GM23248 (cell line): ENCODE data around the gene PFKFB4. TPM values are rescaled to one million over a fixed set of nuclear protein-coding genes. Genes with fewer than 3 reads are reported as not detected.

Experiments used
- DNase-seq: peaks from one replicate; pipeline ENCODE4 v3.0.0-alpha.2; 2015
- H2AFZ ChIP-seq: fragments of 200-600 bp; sonication (generic); 2 replicates; pipeline ENCODE4 v1.6.1; 2016; ENCODE audit warnings: antibody characterized with exemption
- H3F3A ChIP-seq: fragments of 200-600 bp; sonication (generic); 2 replicates; pipeline ENCODE4 v1.6.1; 2016; ENCODE audit warnings: mild to moderate bottlenecking, antibody characterized with exemption, mixed run types; ENCODE audit not compliant: insufficient read depth
- H3K27ac ChIP-seq: fragments of 200-600 bp; sonication (generic); 2 replicates; pipeline ENCODE4 v1.5.1; 2016; ENCODE audit warnings: mild to moderate bottlenecking
- H3K27me3 ChIP-seq: fragments of 200-600 bp; sonication (generic); replicated peaks from 2 replicates; pipeline ENCODE4 v1.6.1; 2016; ENCODE audit warnings: mild to moderate bottlenecking; ENCODE audit not compliant: insufficient read depth
- H3K36me3 ChIP-seq: fragments of 200-600 bp; sonication (generic); 2 replicates; pipeline ENCODE4 v1.6.1; 2016; ENCODE audit warnings: low read depth, mild to moderate bottlenecking
- H3K4me1 ChIP-seq: fragments of 200-600 bp; sonication (generic); 2 replicates; pipeline ENCODE4 v1.6.1; 2016; ENCODE audit warnings: mild to moderate bottlenecking; ENCODE audit not compliant: insufficient read depth
- H3K4me2 ChIP-seq: fragments of 200-600 bp; sonication (generic); one replicate; pipeline ENCODE4 v1.6.1; 2016; ENCODE audit warnings: mild to moderate bottlenecking; ENCODE audit not compliant: unreplicated experiment
- H3K4me3 ChIP-seq: fragments of 200-600 bp; sonication (generic); 2 replicates; pipeline ENCODE4 v1.5.1; 2016; ENCODE audit warnings: mild to moderate bottlenecking
- H3K79me2 ChIP-seq: fragments of 200-600 bp; sonication (generic); 2 replicates; pipeline ENCODE4 v1.6.1; 2016; ENCODE audit warnings: mild to moderate bottlenecking; ENCODE audit not compliant: insufficient read depth
- H3K9ac ChIP-seq: fragments of 200-600 bp; sonication (generic); 2 replicates; pipeline ENCODE4 v1.6.1; 2016; ENCODE audit warnings: mild to moderate bottlenecking
- H3K9me2 ChIP-seq: fragments of 200-600 bp; sonication (generic); 2 replicates; pipeline ENCODE4 v1.6.1; 2016; ENCODE audit warnings: mixed run types, mild to moderate bottlenecking, moderate library complexity; ENCODE audit not compliant: insufficient read depth
- H3K9me3 ChIP-seq: fragments of 200-600 bp; sonication (generic); one replicate; pipeline ENCODE4 v1.6.1; 2017; ENCODE audit warnings: low read depth
- H4K20me1 ChIP-seq: fragments of 200-600 bp; sonication (generic); 2 replicates; pipeline ENCODE4 v1.6.0; 2016; ENCODE audit not compliant: insufficient read depth
- EZH2 ChIP-seq: fragments of 200-600 bp; sonication (generic); IDR thresholded peaks from 2 replicates; pipeline ENCODE4 v1.6.1; 2018; ENCODE audit warnings: antibody characterized with exemption, mild to moderate bottlenecking; ENCODE audit not compliant: insufficient read depth, poor library complexity, severe bottlenecking
- EZH2phosphoT487 ChIP-seq: fragments of 200-600 bp; sonication (generic); IDR thresholded peaks from 2 replicates; pipeline ENCODE4 v1.6.1; 2018; ENCODE audit warnings: antibody characterized with exemption, moderate library complexity, mild to moderate bottlenecking, low read depth; ENCODE audit not compliant: insufficient read depth
- WGBS, 2 experiments: methylation state at CpG; one replicate each; pipeline ENCODE4 v1.1.6; 2015 to 2017; ENCODE audit warnings: low lambda C conversion rate in 2 of 2, low coverage in 1 of 2; ENCODE audit errors: missing lambda C conversion rate in 2 of 2; 5-methylcytosine and 5-hydroxymethylcytosine counted together
- in situ Hi-C: fragments of 300-500 bp; cut with MboI; formaldehyde crosslinking; loops from 2 replicates; pipeline ENCODE4 v1.15.0; 2020
- polyA plus RNA-seq: library from polyadenylated mRNA; unstranded; fragments of >200 nt; fragmentation: Nextera tagmentation; extraction: Ambion mirVana; gene quantifications from 2 replicates; pipeline ENCODE4 v1.2.1, GENCODE V29; 2016
- total RNA-seq: library from RNA; depleted of rRNA; stranded (reverse); fragments of >200 nt; shearing (Covaris generic); gene quantifications from 2 replicates; pipeline ENCODE4 v1.2.3, GENCODE V29; 2014

PFKFB4 gene
- total and polyA plus RNA-seq, 2 experiments from 2014 or later = 10.1 to 15.3 TPM

DNA sequence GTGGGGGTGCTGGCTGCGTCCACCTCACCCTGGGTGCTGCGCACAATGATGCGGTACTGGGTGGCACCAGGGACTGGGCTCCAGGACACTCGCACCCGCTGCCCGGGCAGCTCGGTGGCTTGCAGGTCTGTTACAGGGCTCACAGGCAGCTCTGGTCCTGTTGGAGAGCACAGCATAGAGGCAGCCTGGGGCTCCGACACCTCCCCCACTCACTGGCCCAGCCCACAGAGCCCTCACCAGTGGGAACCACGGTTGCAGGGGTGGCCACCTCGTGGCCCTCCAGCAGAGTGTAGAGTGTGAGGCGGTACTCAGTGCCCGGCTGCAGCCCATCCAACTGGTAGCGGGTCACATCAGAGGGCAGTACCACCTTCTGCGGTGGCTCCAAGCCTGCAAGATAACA, 34.8 kb upstream of the PFKFB4 start:
- Histone ChIP-seq H4K20me1 (no peaks in the 10 kb centered on the region), H2AFZ (no peak overlapping the region)

DNA sequence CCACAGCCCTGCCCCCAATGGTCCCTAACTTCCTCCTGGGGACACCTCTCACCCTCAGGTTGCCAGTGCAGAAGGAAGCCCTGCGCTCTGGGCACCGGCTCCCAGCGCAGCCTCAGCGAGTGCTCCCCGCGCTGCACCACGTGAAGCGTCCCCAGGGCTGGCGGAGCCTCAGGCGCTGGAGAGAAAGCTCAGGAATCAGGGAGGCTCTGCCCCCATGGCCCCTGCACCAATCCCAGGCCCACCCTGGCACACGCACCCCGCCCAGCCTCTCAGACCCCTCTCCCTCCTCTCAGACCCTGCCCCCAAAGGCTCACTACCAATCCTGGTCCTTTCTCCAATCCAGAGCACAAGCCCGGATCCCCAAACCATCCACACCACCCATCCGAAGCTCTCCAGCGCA, 31.6 kb upstream of the PFKFB4 start:
- no peak overlapping the region for H3K4me3 ChIP-seq
- H3K27me3 ChIP-seq = no peaks in the 10 kb centered on the region
- H3K27ac ChIP-seq = no peak overlapping the region
- in situ Hi-C loops = no loop called here
- H3K9me2 ChIP-seq = no peaks in the 10 kb centered on the region
- no peak overlapping the region for H3K9ac ChIP-seq
- no peak overlapping the region for H3K4me2 ChIP-seq
- H3K79me2 ChIP-seq = no peaks in the 10 kb centered on the region
- H3K4me1 ChIP-seq = no peaks in the 10 kb centered on the region
- no peak for DNase-seq
- no peaks in the 10 kb centered on the region for H3K9me3 ChIP-seq
- H3K36me3 ChIP-seq = no peaks in the 10 kb centered on the region
- H2AFZ ChIP-seq = no peak overlapping the region
- WGBS, 2 experiments = 96 to 97% methylated on average over 7 to 15 of the region's 15 CpGs
- no peaks in the 10 kb centered on the region for H4K20me1 ChIP-seq
- no peaks in the 10 kb centered on the region for H3F3A ChIP-seq
- TF ChIP-seq EZH2phosphoT487 (no peak), EZH2 (no peak)

More for the DNA sequence above, 34.8 kb upstream of the PFKFB4 start:
- Histone ChIP-seq H3K27me3 (no peaks in the 10 kb centered on the region), H3K36me3 (no peaks in the 10 kb centered on the region), H3K9me3 (no peaks in the 10 kb centered on the region), H3K9me2 (no peaks in the 10 kb centered on the region), H3K27ac (no peak overlapping the region), H3K4me3 (no peak overlapping the region), H3K4me2 (no peak overlapping the region), H3K79me2 (peaks cover 7% of the 10 kb centered on the region; the same call in 1 of the 2 replicates), H3K9ac (no peak overlapping the region), H3F3A (no peaks in the 10 kb centered on the region), H3K4me1 (peaks cover 22% of the 10 kb centered on the region)
- in situ Hi-C loops = no loop called here
- 94 to 99% methylated on average over 10 to 14 of the region's 14 CpGs for WGBS, 2 experiments
- no peak for DNase-seq
- no peak for TF ChIP-seq EZH2phosphoT487
- TF ChIP-seq EZH2 = no peak

- H3K27me3 ChIP-seq = no peaks in the 10 kb centered on the region
- no peaks in the 10 kb centered on the region for H3K36me3 ChIP-seq
Observed at GRCh38 chr3:48587686-48588085, 31.1 kb upstream of the PFKFB4 start.

DNA sequence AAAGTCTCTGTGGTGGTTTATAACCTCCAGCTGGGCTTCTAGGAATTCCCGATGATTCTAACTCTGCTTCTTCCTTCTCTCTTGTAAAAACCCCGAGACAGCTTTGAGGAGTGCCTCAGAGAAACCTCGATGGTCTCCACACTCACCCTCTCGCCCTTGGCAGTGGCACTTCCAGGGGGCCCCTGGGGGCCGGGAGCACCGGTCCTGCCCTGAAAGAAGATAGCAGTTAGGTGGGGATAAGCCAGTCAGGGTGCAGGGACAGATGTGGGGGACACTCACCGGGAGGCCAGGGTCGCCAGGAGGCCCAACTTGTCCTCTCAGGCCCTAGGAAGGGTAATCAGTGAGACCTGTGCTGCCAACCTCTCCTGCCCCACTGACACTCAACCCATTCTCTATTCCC, 28.8 kb upstream of the PFKFB4 start:
- in situ Hi-C loops = no loop called here
- no peaks in the 10 kb centered on the region for H3K36me3 ChIP-seq
- H3F3A ChIP-seq = no peaks in the 10 kb centered on the region
- H3K9me3 ChIP-seq = no peaks in the 10 kb centered on the region
- H3K27ac ChIP-seq = no peak overlapping the region
- 75 to 80% methylated on average over 8 of the region's 8 CpGs for WGBS, 2 experiments
- H3K9ac ChIP-seq = no peak overlapping the region
- no peak for DNase-seq
- H3K4me2 ChIP-seq = no peak overlapping the region
- no peaks in the 10 kb centered on the region for H3K79me2 ChIP-seq
- TF ChIP-seq EZH2phosphoT487 (no peak), EZH2 (no peak)
- H3K27me3 ChIP-seq = no peaks in the 10 kb centered on the region
- H3K4me1 ChIP-seq = no peaks in the 10 kb centered on the region
- no peaks in the 10 kb centered on the region for H4K20me1 ChIP-seq
- no peaks in the 10 kb centered on the region for H3K9me2 ChIP-seq
- H2AFZ ChIP-seq = no peak overlapping the region
- H3K4me3 ChIP-seq = no peak overlapping the region

More at GRCh38 chr3:48587686-48588085, 31.1 kb upstream of the PFKFB4 start:
- DNase-seq = no peak
- Histone ChIP-seq H4K20me1 (no peaks in the 10 kb centered on the region), H3K27ac (no peak overlapping the region), H3K4me1 (no peaks in the 10 kb centered on the region), H3F3A (no peaks in the 10 kb centered on the region), H2AFZ (no peak overlapping the region), H3K4me3 (no peak overlapping the region), H3K9me3 (no peaks in the 10 kb centered on the region), H3K9ac (no peak overlapping the region), H3K4me2 (no peak overlapping the region), H3K9me2 (no peaks in the 10 kb centered on the region), H3K79me2 (no peaks in the 10 kb centered on the region)
- in situ Hi-C loops = no loop called here
- TF ChIP-seq EZH2 (no peak), EZH2phosphoT487 (no peak)
- 92% methylated on average over 10 to 11 of the region's 11 CpGs for WGBS, 2 experiments

- no peaks in the 10 kb centered on the region for H3K36me3 ChIP-seq
- 86 to 92% methylated on average over 9 of the region's 9 CpGs for WGBS, 2 experiments
Observed at GRCh38 chr3:48584836-48585235, 28.2 kb upstream of the PFKFB4 start.

More at GRCh38 chr3:48584836-48585235, 28.2 kb upstream of the PFKFB4 start:
- no peak for DNase-seq
- Histone ChIP-seq H3K9ac (no peak overlapping the region), H3K4me2 (no peak overlapping the region), H2AFZ (no peak overlapping the region), H3F3A (no peaks in the 10 kb centered on the region), H4K20me1 (no peaks in the 10 kb centered on the region), H3K4me1 (no peaks in the 10 kb centered on the region), H3K79me2 (no peaks in the 10 kb centered on the region), H3K27ac (no peak overlapping the region), H3K9me2 (no peaks in the 10 kb centered on the region), H3K9me3 (no peaks in the 10 kb centered on the region), H3K4me3 (no peak overlapping the region), H3K27me3 (no peaks in the 10 kb centered on the region)
- TF ChIP-seq EZH2phosphoT487 = no peak
- no peak for TF ChIP-seq EZH2
- in situ Hi-C loops = no loop called here
